Natural killer cell (primary cell): ENCODE data around the gene KRIT1. TPM values are rescaled to one million over a fixed set of nuclear protein-coding genes. Genes with fewer than 3 reads are reported as not detected.

ENCODE experiments used
- ATAC-seq, 3 donors: fragments of 150-1000 bp in 2 of 3; fragments of 200-7000 bp in 1 of 3; cut with Tn5 transposase; 1 replicate in 1 of 3; 2 replicates in 2 of 3; pipeline ENCODE4 v1.10.0; 2021; ENCODE audit warnings: mild to moderate bottlenecking in 2 of 3, moderate library complexity in 2 of 3
- DNase-seq, 2 donors: peaks; one replicate each; pipeline versions ENCODE4 v3.0.0 to v3.0.0-alpha.2; 2013 to 2021; ENCODE audit warnings: mixed read lengths in 1 of 2
- H3K27ac ChIP-seq: one replicate; pipeline ENCODE4 v1.5.1; 2013; ENCODE audit warnings: mild to moderate bottlenecking, low read length
- H3K27me3 ChIP-seq: one replicate; pipeline ENCODE4 v1.6.1; 2013; ENCODE audit warnings: low read length; ENCODE audit not compliant: control insufficient read depth, insufficient read depth
- H3K36me3 ChIP-seq: one replicate; pipeline ENCODE4 v1.6.1; 2013; ENCODE audit warnings: low read length; ENCODE audit not compliant: control insufficient read depth, insufficient read depth
- H3K4me1 ChIP-seq: one replicate; pipeline ENCODE4 v1.6.1; 2013; ENCODE audit warnings: low read length; ENCODE audit not compliant: control insufficient read depth, insufficient read depth
- H3K4me3 ChIP-seq: one replicate; pipeline ENCODE4 v1.5.1; 2013; ENCODE audit warnings: low read length
- H3K9me3 ChIP-seq: one replicate; pipeline ENCODE4 v1.6.1; 2013; ENCODE audit warnings: low read length; ENCODE audit not compliant: control insufficient read depth, insufficient read depth
- H3K27ac Mint-ChIP-seq, 2 donors: one replicate each; pipeline ENCODE4 v1.8.0; 2022; ENCODE audit warnings: mild to moderate bottlenecking in 2 of 2, mixed read lengths in 2 of 2, moderate library complexity in 1 of 2
- H3K27me3 Mint-ChIP-seq, 2 donors: one replicate each; pipeline ENCODE4 v1.8.0; 2022; ENCODE audit warnings: low read depth in 2 of 2, mixed read lengths in 2 of 2
- H3K36me3 Mint-ChIP-seq: one replicate; pipeline ENCODE4 v1.8.0; 2022; ENCODE audit warnings: mixed read lengths
- H3K4me1 Mint-ChIP-seq, 2 donors: one replicate each; pipeline ENCODE4 v1.8.0; 2022; ENCODE audit warnings: mixed read lengths in 2 of 2
- H3K4me3 Mint-ChIP-seq: one replicate; pipeline ENCODE4 v1.8.0; 2022; ENCODE audit warnings: mild to moderate bottlenecking, moderate library complexity, mixed read lengths
- H3K9me3 Mint-ChIP-seq, 2 donors: one replicate each; pipeline ENCODE4 v1.8.0; 2022; ENCODE audit warnings: mixed read lengths in 2 of 2
- WGBS: methylation state at CpG from one replicate; pipeline ENCODE4 v1.1.7; 2013; ENCODE audit warnings: missing lambda C conversion rate; ENCODE audit not compliant: insufficient coverage; 5-methylcytosine and 5-hydroxymethylcytosine counted together
- intact Hi-C: fragments of 100-400 bp; cut with micrococcal nuclease; formaldehyde crosslinking; loops from one replicate; pipeline ENCODE4 v1.14.2; 2022
- total RNA-seq, 4 donors: library from RNA; stranded (reverse); fragments of 120-200 nt in 1 of 4; gene quantifications; one replicate each; pipeline versions ENCODE4 v1.2.3 to v1.2.4, GENCODE V29; 2013 to 2022
- TF ChIP-seq, protein P1 (sequence below): fragments of 200-600 bp; IDR thresholded peaks from one replicate; pipeline ENCODE4 v1.8.0; 2022; ENCODE audit warnings: antibody characterized with exemption

The KRIT1 gene
- total RNA-seq, 3 donors from 2014 or later (not counting 1 experiment from before 2014, with no cell fraction given) = 55.4 to 76.7 (median 62.6) TPM

DNA sequence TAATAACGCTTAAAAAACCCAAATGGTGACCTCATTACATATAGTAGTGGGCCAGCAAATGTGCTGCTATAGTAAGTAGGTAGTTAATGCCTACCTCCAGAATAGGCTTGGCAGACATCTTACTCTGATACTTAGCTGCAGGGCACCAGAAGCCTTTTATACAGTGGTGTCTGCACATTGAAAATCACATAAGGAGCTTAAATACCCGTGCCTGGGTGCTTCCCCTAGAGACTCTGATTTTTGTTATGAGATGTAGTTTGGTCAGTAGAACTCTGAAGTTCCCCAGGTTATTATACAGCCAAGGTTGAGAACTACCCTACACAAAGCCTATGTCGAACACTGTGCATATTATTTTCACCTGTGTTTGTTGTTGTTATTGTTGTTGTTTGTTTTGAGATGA, 47.3 kb upstream of the KRIT1 start:
- H3K27ac Mint-ChIP-seq = peak overlapping the region; percentile 70 to 82
- intact Hi-C loops = no loop called here

GRCh38 chr7:92289321-92289720, 43.6 kb upstream of the KRIT1 start:
- no peak overlapping the region for H3K4me3 Mint-ChIP-seq
- Histone ChIP-seq H3K27ac (no peak overlapping the region), H3K4me1 (no peaks in the 10 kb centered on the region), H3K36me3 (no peaks in the 10 kb centered on the region), H3K9me3 (no peaks in the 10 kb centered on the region), H3K27me3 (no peaks in the 10 kb centered on the region), H3K4me3 (no peak overlapping the region)
- ATAC-seq (no peak), DNase-seq (no peak)
- H3K4me1 Mint-ChIP-seq = peaks cover 49 to 52% of the 10 kb centered on the region in 2 donors
- no peaks in the 10 kb centered on the region for H3K36me3 Mint-ChIP-seq
- intact Hi-C loops = no loop called here
- no peak overlapping the region for H3K27ac Mint-ChIP-seq
- 76% methylated on average over 2 of the region's 2 CpGs for WGBS
- H3K9me3 Mint-ChIP-seq = no peaks in the 10 kb centered on the region
- TF ChIP-seq, protein P1, sequence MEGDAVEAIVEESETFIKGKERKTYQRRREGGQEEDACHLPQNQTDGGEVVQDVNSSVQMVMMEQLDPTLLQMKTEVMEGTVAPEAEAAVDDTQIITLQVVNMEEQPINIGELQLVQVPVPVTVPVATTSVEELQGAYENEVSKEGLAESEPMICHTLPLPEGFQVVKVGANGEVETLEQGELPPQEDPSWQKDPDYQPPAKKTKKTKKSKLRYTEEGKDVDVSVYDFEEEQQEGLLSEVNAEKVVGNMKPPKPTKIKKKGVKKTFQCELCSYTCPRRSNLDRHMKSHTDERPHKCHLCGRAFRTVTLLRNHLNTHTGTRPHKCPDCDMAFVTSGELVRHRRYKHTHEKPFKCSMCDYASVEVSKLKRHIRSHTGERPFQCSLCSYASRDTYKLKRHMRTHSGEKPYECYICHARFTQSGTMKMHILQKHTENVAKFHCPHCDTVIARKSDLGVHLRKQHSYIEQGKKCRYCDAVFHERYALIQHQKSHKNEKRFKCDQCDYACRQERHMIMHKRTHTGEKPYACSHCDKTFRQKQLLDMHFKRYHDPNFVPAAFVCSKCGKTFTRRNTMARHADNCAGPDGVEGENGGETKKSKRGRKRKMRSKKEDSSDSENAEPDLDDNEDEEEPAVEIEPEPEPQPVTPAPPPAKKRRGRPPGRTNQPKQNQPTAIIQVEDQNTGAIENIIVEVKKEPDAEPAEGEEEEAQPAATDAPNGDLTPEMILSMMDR = no peak
- H3K27me3 Mint-ChIP-seq = no peaks in the 10 kb centered on the region

More for the DNA sequence above, 47.3 kb upstream of the KRIT1 start:
- H3K27ac ChIP-seq = no peak overlapping the region
- TF ChIP-seq, protein P1 = no peak
- H3K27me3 Mint-ChIP-seq = no peaks in the 10 kb centered on the region
- no peaks in the 10 kb centered on the region for H3K9me3 ChIP-seq
- H3K4me3 ChIP-seq = no peak overlapping the region
- H3K27me3 ChIP-seq = no peaks in the 10 kb centered on the region
- no peaks in the 10 kb centered on the region for H3K9me3 Mint-ChIP-seq
- peaks cover 11% of the 10 kb centered on the region for H3K36me3 ChIP-seq
- DNase-seq = no peak
- no peaks in the 10 kb centered on the region for H3K36me3 Mint-ChIP-seq
- peak in 1 of 3 donors; percentile 17 for ATAC-seq
- H3K4me1 ChIP-seq = no peaks in the 10 kb centered on the region
- no peak overlapping the region for H3K4me3 Mint-ChIP-seq
- peaks cover 31 to 36% of the 10 kb centered on the region in 2 donors for H3K4me1 Mint-ChIP-seq
- 50% methylated on average over 1 of the region's 3 CpGs for WGBS

DNA sequence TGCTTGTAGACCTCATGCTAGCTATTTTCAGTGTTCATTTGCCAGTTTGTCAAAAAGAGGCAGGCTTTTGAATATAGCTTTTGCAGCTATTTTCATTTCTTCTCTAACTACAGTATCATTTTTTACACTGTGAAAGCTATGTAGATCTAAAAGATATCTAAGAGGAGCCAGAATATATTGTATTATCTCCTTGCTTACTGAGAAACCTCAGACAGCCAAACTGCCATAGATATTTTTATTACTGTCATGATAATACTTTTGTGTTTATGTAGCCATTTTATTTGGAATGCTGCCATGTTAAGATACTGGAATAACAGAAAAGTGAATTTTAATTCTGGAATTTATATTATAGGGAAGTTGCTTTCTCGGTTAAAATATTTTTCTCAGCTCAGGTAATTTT, 37.2 kb upstream of the KRIT1 start:
- Mint-ChIP-seq H3K4me1 (peaks cover 36 to 45% of the 10 kb centered on the region in 2 donors), H3K9me3 (no peaks in the 10 kb centered on the region), H3K36me3 (no peaks in the 10 kb centered on the region), H3K4me3 (no peak overlapping the region), H3K27ac (no peak overlapping the region), H3K27me3 (no peaks in the 10 kb centered on the region)
- Histone ChIP-seq H3K36me3 (no peaks in the 10 kb centered on the region), H3K9me3 (no peaks in the 10 kb centered on the region), H3K27ac (no peak overlapping the region), H3K4me1 (no peaks in the 10 kb centered on the region), H3K4me3 (no peak overlapping the region), H3K27me3 (no peaks in the 10 kb centered on the region)
- no peak for ATAC-seq
- intact Hi-C loops = no loop called here
- no CpG with 5 or more reads among the region's 1 CpG for WGBS
- TF ChIP-seq, protein P1 = no peak
- DNase-seq = no peak

DNA sequence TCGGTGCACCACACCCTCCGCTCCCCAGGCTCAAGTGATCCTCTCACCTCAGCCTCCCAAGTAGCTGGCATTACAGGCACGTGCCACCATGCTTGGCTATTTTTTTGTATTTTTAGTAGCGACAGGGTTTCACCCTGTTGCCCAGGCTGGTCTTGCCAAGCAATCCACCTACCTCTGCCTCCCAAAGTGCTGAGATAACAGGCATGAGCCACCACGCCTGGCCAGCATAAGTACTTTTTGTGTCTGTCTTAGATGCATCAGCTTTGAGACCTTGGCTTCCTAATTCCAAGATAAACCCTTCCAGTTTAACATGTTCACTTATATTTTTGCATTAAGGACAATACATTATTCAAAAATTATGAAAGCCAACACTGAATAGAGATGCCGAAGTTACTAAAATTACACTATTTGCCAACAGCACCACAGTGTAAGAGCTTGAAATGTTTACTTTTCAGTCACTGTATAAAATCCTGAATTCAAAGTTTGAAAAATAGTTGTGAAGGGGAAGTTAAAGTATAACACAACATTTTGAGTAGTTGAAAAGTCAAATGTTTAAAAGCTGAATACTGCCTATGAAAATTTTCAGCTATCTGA, 36.6 kb upstream of the KRIT1 start:
- Histone ChIP-seq H3K27ac (no peak overlapping the region), H3K36me3 (no peaks in the 10 kb centered on the region), H3K4me3 (no peak overlapping the region), H3K4me1 (no peaks in the 10 kb centered on the region), H3K9me3 (no peaks in the 10 kb centered on the region), H3K27me3 (no peaks in the 10 kb centered on the region)
- no peak for ATAC-seq
- intact Hi-C loops = no loop called here
- no peaks in the 10 kb centered on the region for H3K27me3 Mint-ChIP-seq
- H3K9me3 Mint-ChIP-seq = no peaks in the 10 kb centered on the region
- TF ChIP-seq, protein P1 = no peak
- no peak overlapping the region for H3K27ac Mint-ChIP-seq
- H3K4me1 Mint-ChIP-seq = peaks cover 35 to 44% of the 10 kb centered on the region in 2 donors
- H3K36me3 Mint-ChIP-seq = no peaks in the 10 kb centered on the region
- no peak for DNase-seq
- no peak overlapping the region for H3K4me3 Mint-ChIP-seq
- WGBS = 97% methylated on average over 5 of the region's 6 CpGs
